Small intestine (tissue), 7 donors: ENCODE results near the gene OR8D2. TPM values are rescaled to one million over a fixed set of nuclear protein-coding genes. Genes with fewer than 3 reads are reported as not detected.

Experiments used
- DNase-seq, 2 donors: peaks; one replicate each; pipeline versions ENCODE4 v3.0.0 to v3.0.0-alpha.2; 2013
- FAIRE-seq: peaks from 2 replicates; lab custom pipeline; 2012; peaks lifted over from hg19 to GRCh38; lab: Jason Lieb, UNC
- H3K27ac ChIP-seq, 3 donors: one replicate each; pipeline ENCODE4 v1.5.1; 2013; ENCODE audit warnings: low read length in 2 of 3, mild to moderate bottlenecking in 2 of 3, control low read depth in 1 of 3, inconsistent platforms in 1 of 3, low read depth in 1 of 3, moderate library complexity in 1 of 3
- H3K27me3 ChIP-seq, 3 donors: one replicate each; pipeline ENCODE4 v1.6.1; 2013; ENCODE audit warnings: low read length in 3 of 3, inconsistent platforms in 1 of 3; ENCODE audit not compliant: control insufficient read depth in 3 of 3, insufficient read depth in 3 of 3
- H3K36me3 ChIP-seq, 3 donors: one replicate each; pipeline ENCODE4 v1.6.1; 2013; ENCODE audit warnings: low read length in 3 of 3, inconsistent platforms in 1 of 3, low read depth in 1 of 3, mild to moderate bottlenecking in 1 of 3, moderate library complexity in 1 of 3; ENCODE audit not compliant: control insufficient read depth in 3 of 3, insufficient read depth in 2 of 3
- H3K4me1 ChIP-seq, 3 donors: one replicate each; pipeline ENCODE4 v1.6.1; 2013; ENCODE audit warnings: low read length in 2 of 3, inconsistent platforms in 1 of 3, low read depth in 1 of 3, mild to moderate bottlenecking in 1 of 3, moderate library complexity in 1 of 3; ENCODE audit not compliant: control insufficient read depth in 3 of 3, insufficient read depth in 2 of 3
- H3K4me3 ChIP-seq, 3 donors: one replicate each; pipeline ENCODE4 v1.5.1; 2013; ENCODE audit warnings: low read length in 3 of 3, control low read depth in 1 of 3, inconsistent platforms in 1 of 3, low read depth in 1 of 3, mild to moderate bottlenecking in 1 of 3, moderate library complexity in 1 of 3
- H3K9me3 ChIP-seq, 2 donors: one replicate each; pipeline ENCODE4 v1.6.1; 2013; ENCODE audit warnings: low read depth in 1 of 2, low read length in 1 of 2; ENCODE audit not compliant: control insufficient read depth in 2 of 2, insufficient read depth in 1 of 2
- WGBS, 3 donors: extraction: QIAGEN DNeasy Blood & Tissue Kit; methylation state at CpG; one replicate each; pipeline ENCODE4 v1.1.7; 2013; 5-methylcytosine and 5-hydroxymethylcytosine counted together
- polyA plus RNA-seq, 4 donors: library from polyadenylated mRNA; stranded (reverse) in 3 of 4; unstranded in 1 of 4; fragments of 200-250 nt in 3 of 4; fragments of 120-200 nt in 1 of 4; gene quantifications; one replicate each; pipeline versions ENCODE4 v1.2.1 to v1.2.3, GENCODE V29; 2013
- donor health status: healthy with polysubstance abuse.
- donor health status: control.
- donor health status: control.
- donor health status: Bipolar disorder and iron deficiency.
- donor health status: healthy.

Gene OR8D2
- polyA plus RNA-seq, 4 donors: not detected

GRCh38 chr11:124327775-124328174 is 7.8 kb upstream of the OR8D2 start:
- no peaks in the 10 kb centered on the region for H3K4me1 ChIP-seq
- FAIRE-seq (no peak), DNase-seq (no peak)
- H3K27me3 ChIP-seq: peaks cover 0 to under 1% (median 0%) of the 10 kb centered on the region in 3 donors
- H3K4me3 ChIP-seq: no peak overlapping the region
- no peaks in the 10 kb centered on the region for H3K9me3 ChIP-seq
- no peak overlapping the region for H3K27ac ChIP-seq
- WGBS, 3 donors: 85 to 94% (median 85%) methylated on average over 1 of the region's 1 CpG
- no peaks in the 10 kb centered on the region for H3K36me3 ChIP-seq

- FAIRE-seq: no peak
Measured at GRCh38 chr11:124322356-124322755, 2.4 kb upstream of the OR8D2 start.

GRCh38 chr11:124315052-124315451 is 4.9 kb downstream of the OR8D2 start:
- FAIRE-seq (no peak), DNase-seq (no peak)
- 54 to 64% (median 64%) methylated on average over 3 of the region's 3 CpGs for WGBS, 3 donors
- Histone ChIP-seq H3K4me1 (no peaks in the 10 kb centered on the region), H3K27me3 (no peaks in the 10 kb centered on the region), H3K9me3 (no peaks in the 10 kb centered on the region), H3K36me3 (no peaks in the 10 kb centered on the region), H3K4me3 (no peak overlapping the region), H3K27ac (no peak overlapping the region)

More at GRCh38 chr11:124322356-124322755, 2.4 kb upstream of the OR8D2 start:
- DNase-seq: no peak
- Histone ChIP-seq H3K27ac (no peak overlapping the region), H3K27me3 (peaks cover 0 to 2% (median 0%) of the 10 kb centered on the region in 3 donors), H3K4me3 (no peak overlapping the region), H3K4me1 (no peaks in the 10 kb centered on the region), H3K36me3 (no peaks in the 10 kb centered on the region), H3K9me3 (no peaks in the 10 kb centered on the region)
- 82 to 92% (median 90%) methylated on average over 1 of the region's 1 CpG for WGBS, 3 donors

- H3K4me1 ChIP-seq: no peaks in the 10 kb centered on the region
- H3K27me3 ChIP-seq: no peaks in the 10 kb centered on the region
- H3K27ac ChIP-seq: no peak within 1 kb of the TSS
- no peaks in the 10 kb centered on the region for H3K36me3 ChIP-seq
- 73 to 86% (median 79%) methylated on average over 2 of the region's 2 CpGs for WGBS, 3 donors
- H3K9me3 ChIP-seq: no peaks in the 10 kb centered on the region
- FAIRE-seq (no peak), DNase-seq (no peak)
- H3K4me3 ChIP-seq: no peak within 1 kb of the TSS
Measured at GRCh38 chr11:124313849-124314248, 6.1 kb downstream of the OR8D2 start, which contains the start of gene OR8D1. OR8D1 (minus strand) TSS chr11:124313949; CDS start chr11:124310766, 3,183 bp downstream.

- H3K27ac ChIP-seq: no peak overlapping the region
- no peaks in the 10 kb centered on the region for H3K9me3 ChIP-seq
- H3K36me3 ChIP-seq: no peaks in the 10 kb centered on the region
- no peaks in the 10 kb centered on the region for H3K27me3 ChIP-seq
- H3K4me3 ChIP-seq: no peak overlapping the region
- no peaks in the 10 kb centered on the region for H3K4me1 ChIP-seq
- no peak for FAIRE-seq
- WGBS, 3 donors: 70 to 92% (median 84%) methylated on average over 4 of the region's 4 CpGs
- DNase-seq: no peak
Measured at GRCh38 chr11:124313131-124313530, 6.9 kb downstream of the OR8D2 start.

- no peak overlapping the region for H3K27ac ChIP-seq
- no peaks in the 10 kb centered on the region for H3K36me3 ChIP-seq
- H3K9me3 ChIP-seq: no peaks in the 10 kb centered on the region
- H3K4me1 ChIP-seq: no peaks in the 10 kb centered on the region
- DNase-seq (no peak), FAIRE-seq (no peak)
- H3K4me3 ChIP-seq: no peak overlapping the region
- no peaks in the 10 kb centered on the region for H3K27me3 ChIP-seq
Measured at GRCh38 chr11:124311670-124312069, 8.3 kb downstream of the OR8D2 start.

- Histone ChIP-seq H3K4me3 (no peak overlapping the region), H3K9me3 (no peaks in the 10 kb centered on the region), H3K27ac (no peak overlapping the region), H3K4me1 (no peaks in the 10 kb centered on the region), H3K36me3 (no peaks in the 10 kb centered on the region), H3K27me3 (no peaks in the 10 kb centered on the region)
- FAIRE-seq: no peak
- no peak for DNase-seq
- WGBS, 3 donors: 70 to 81% (median 76%) methylated on average over 5 of the region's 5 CpGs
Measured at GRCh38 chr11:124311269-124311668, 8.7 kb downstream of the OR8D2 start.

- H3K4me1 ChIP-seq: no peaks in the 10 kb centered on the region
- no peaks in the 10 kb centered on the region for H3K36me3 ChIP-seq
Measured at GRCh38 chr11:124310721-124311120, 9.3 kb downstream of the OR8D2 start.

GRCh38 chr11:124307093-124307492 is 12.9 kb downstream of the OR8D2 start:
- no peak overlapping the region for H3K4me3 ChIP-seq
- H3K4me1 ChIP-seq: no peaks in the 10 kb centered on the region
- DNase-seq: peak in 1 of 2 donors; percentile 11
- no peaks in the 10 kb centered on the region for H3K27me3 ChIP-seq
- H3K36me3 ChIP-seq: no peaks in the 10 kb centered on the region
- no peaks in the 10 kb centered on the region for H3K9me3 ChIP-seq
- H3K27ac ChIP-seq: no peak overlapping the region
- FAIRE-seq: no peak

More at GRCh38 chr11:124310721-124311120, 9.3 kb downstream of the OR8D2 start:
- no peak overlapping the region for H3K27ac ChIP-seq
- FAIRE-seq (no peak), DNase-seq (no peak)
- H3K4me3 ChIP-seq: no peak overlapping the region
- H3K27me3 ChIP-seq: no peaks in the 10 kb centered on the region
- H3K9me3 ChIP-seq: no peaks in the 10 kb centered on the region
